Measurements from ENCODE around the gene SDK2.
A peak's percentile ranks its signal among the peaks of the same experiment; 100 is the strongest.

Gene SDK2

DNA sequence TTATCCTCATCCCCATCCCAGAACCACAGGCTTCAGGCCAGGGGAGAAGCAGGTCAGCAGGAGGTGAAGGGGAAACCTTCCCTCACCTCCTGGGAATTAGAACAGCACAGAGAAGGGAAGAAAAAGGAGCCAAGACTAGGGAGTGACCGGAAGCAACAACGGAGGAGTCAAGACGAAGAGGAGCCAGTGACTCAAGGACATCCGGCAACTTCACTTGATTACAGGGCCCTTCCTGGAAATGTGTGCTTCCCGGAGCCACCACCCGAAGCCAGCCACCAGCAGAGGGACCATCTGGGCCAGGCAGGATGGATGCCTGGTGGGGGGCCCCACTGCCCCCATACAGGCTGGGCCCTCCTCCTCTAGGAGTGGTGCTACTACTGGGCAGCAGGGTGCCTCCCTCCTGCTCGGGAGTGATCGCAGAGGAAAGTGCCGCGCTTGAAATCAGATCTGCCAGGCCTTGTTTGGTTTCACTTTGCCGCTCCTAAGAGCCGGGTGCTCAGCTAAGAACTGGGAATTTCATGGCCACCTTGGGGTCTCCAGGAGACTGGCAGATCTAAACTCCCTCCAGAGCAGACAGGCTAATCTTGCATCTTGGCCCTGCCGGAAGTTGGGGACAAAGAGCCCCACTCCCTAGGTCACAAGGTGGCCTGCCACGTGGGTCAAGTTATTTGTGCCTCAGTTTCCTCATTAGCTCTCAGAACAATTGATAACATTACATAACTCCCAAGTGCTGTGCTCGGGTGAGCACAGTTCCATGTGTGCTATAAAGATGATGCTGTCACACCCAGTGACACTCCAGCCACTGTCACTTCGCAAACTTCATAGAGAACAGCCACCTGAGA lies 339.1 kb downstream of the SDK2 start (continued):
- TF ChIP-seq, protein P1, sequence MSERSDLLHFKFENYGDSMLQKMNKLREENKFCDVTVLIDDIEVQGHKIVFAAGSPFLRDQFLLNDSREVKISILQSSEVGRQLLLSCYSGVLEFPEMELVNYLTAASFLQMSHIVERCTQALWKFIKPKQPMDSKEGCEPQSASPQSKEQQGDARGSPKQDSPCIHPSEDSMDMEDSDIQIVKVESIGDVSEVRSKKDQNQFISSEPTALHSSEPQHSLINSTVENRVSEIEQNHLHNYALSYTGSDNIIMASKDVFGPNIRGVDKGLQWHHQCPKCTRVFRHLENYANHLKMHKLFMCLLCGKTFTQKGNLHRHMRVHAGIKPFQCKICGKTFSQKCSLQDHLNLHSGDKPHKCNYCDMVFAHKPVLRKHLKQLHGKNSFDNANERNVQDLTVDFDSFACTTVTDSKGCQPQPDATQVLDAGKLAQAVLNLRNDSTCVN (tag by site-specific recombination; optimal IDR thresholded peaks at IDR 0.05): peak; percentile 13
- TF ChIP-seq SCRT2 (tag by site-specific recombination; IDR thresholded peaks at IDR 0.05): no peak
- 0 out of 2 replicates have a peak, but pooled peaks have one; percentile 15 for TF ChIP-seq KLF8 (tag by site-specific recombination; IDR thresholded peaks at IDR 0.05)
- peak; percentile 84 for TF ChIP-seq ZBTB20 (tag by site-specific recombination; IDR thresholded peaks at IDR 0.05)
- 0 out of 2 replicates have a peak, but pooled peaks have one; percentile 17 for TF ChIP-seq KLF16 (tag by site-specific recombination; IDR thresholded peaks at IDR 0.05)
- TF ChIP-seq ZNF335 (tag by site-specific recombination; conservative IDR thresholded peaks at IDR 0.05): peak; percentile 86
- TF ChIP-seq, protein P2, sequence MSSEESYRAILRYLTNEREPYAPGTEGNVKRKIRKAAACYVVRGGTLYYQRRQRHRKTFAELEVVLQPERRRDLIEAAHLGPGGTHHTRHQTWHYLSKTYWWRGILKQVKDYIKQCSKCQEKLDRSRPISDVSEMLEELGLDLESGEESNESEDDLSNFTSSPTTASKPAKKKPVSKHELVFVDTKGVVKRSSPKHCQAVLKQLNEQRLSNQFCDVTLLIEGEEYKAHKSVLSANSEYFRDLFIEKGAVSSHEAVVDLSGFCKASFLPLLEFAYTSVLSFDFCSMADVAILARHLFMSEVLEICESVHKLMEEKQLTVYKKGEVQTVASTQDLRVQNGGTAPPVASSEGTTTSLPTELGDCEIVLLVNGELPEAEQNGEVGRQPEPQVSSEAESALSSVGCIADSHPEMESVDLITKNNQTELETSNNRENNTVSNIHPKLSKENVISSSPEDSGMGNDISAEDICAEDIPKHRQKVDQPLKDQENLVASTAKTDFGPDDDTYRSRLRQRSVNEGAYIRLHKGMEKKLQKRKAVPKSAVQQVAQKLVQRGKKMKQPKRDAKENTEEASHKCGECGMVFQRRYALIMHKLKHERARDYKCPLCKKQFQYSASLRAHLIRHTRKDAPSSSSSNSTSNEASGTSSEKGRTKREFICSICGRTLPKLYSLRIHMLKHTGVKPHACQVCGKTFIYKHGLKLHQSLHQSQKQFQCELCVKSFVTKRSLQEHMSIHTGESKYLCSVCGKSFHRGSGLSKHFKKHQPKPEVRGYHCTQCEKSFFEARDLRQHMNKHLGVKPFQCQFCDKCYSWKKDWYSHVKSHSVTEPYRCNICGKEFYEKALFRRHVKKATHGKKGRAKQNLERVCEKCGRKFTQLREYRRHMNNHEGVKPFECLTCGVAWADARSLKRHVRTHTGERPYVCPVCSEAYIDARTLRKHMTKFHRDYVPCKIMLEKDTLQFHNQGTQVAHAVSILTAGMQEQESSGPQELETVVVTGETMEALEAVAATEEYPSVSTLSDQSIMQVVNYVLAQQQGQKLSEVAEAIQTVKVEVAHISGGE (tag by site-specific recombination; conservative IDR thresholded peaks at IDR 0.05; ENCODE audit: low read depth): peak; percentile 93
- peak; percentile 40; the same call in 1 of the 2 replicates for TF ChIP-seq ZBTB48 (tag by site-specific recombination; IDR thresholded peaks at IDR 0.05)
- no peak for TF ChIP-seq ZBTB21 (tag by site-specific recombination; IDR thresholded peaks at IDR 0.05)
- TF ChIP-seq OVOL3 (tag by site-specific recombination; IDR thresholded peaks at IDR 0.05): no peak
- TF ChIP-seq ZBTB8A (tag by site-specific recombination; IDR thresholded peaks at IDR 0.05): peak; percentile 64; the same call in 1 of the 2 replicates
- TF ChIP-seq, protein P3, sequence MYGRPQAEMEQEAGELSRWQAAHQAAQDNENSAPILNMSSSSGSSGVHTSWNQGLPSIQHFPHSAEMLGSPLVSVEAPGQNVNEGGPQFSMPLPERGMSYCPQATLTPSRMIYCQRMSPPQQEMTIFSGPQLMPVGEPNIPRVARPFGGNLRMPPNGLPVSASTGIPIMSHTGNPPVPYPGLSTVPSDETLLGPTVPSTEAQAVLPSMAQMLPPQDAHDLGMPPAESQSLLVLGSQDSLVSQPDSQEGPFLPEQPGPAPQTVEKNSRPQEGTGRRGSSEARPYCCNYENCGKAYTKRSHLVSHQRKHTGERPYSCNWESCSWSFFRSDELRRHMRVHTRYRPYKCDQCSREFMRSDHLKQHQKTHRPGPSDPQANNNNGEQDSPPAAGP (tag by site-specific recombination; IDR thresholded peaks at IDR 0.05): peak; percentile 66
- TF ChIP-seq, protein P4, sequence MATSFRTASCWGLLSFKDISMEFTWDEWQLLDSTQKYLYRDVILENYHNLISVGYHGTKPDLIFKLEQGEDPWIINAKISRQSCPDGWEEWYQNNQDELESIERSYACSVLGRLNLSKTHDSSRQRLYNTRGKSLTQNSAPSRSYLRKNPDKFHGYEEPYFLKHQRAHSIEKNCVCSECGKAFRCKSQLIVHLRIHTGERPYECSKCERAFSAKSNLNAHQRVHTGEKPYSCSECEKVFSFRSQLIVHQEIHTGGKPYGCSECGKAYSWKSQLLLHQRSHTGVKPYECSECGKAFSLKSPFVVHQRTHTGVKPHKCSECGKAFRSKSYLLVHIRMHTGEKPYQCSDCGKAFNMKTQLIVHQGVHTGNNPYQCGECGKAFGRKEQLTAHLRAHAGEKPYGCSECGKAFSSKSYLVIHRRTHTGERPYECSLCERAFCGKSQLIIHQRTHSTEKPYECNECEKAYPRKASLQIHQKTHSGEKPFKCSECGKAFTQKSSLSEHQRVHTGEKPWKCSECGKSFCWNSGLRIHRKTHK (tag by site-specific recombination; IDR thresholded peaks at IDR 0.05): no peak
- no peak for TF ChIP-seq MEIS1 (CRISPR knock-in tag; IDR thresholded peaks at IDR 0.05; ENCODE audit: borderline replicate concordance)
- TF ChIP-seq ZNF658 (tag by site-specific recombination; IDR thresholded peaks at IDR 0.05): no peak
- peak; percentile 72 for TF ChIP-seq ZNF341 (tag by site-specific recombination; IDR thresholded peaks at IDR 0.05; ENCODE audit: low read depth)
- peak; percentile 10; the same call in 1 of the 2 replicates for TF ChIP-seq ZNF366 (tag by site-specific recombination; conservative IDR thresholded peaks at IDR 0.05)
- peak; percentile 76 for TF ChIP-seq WT1 (tag by site-specific recombination; IDR thresholded peaks at IDR 0.05)
- peak; percentile 50; the same call in 1 of the 2 replicates for TF ChIP-seq ZNF2 (tag by site-specific recombination; IDR thresholded peaks at IDR 0.05)
- no peak; the same call in 1 of the 2 replicates for TF ChIP-seq ZNF324 (tag by site-specific recombination; IDR thresholded peaks at IDR 0.05)
- TF ChIP-seq ZNF266 (tag by site-specific recombination; IDR thresholded peaks at IDR 0.05; ENCODE audit: low read depth): no peak
